ENCODE results near the gene PCSK6.
A peak's percentile ranks its signal among the peaks of the same experiment; 100 is the strongest.

PCSK6 gene

GRCh38 chr15:101522621-101523559, 33.4 kb upstream of the PCSK6 start:
- DNase-seq: no peak

GRCh38 chr15:101522091-101522490, 32.6 kb upstream of the PCSK6 start:
- no peak for DNase-seq

GRCh38 chr15:101521591-101521990, 32.1 kb upstream of the PCSK6 start:
- DNase-seq: no peak

- DNase-seq: no peak
Observed at GRCh38 chr15:101521069-101521468, 31.6 kb upstream of the PCSK6 start.

GRCh38 chr15:101520395-101520794, 30.9 kb upstream of the PCSK6 start:
- DNase-seq: no peak

- DNase-seq: no peak
Observed at GRCh38 chr15:101517504-101517903, 28.0 kb upstream of the PCSK6 start.

GRCh38 chr15:101514318-101514717, 24.8 kb upstream of the PCSK6 start:
- DNase-seq: no peak

- no peak for DNase-seq
Observed at GRCh38 chr15:101511717-101512116, 22.2 kb upstream of the PCSK6 start.

- DNase-seq: no peak
Observed at GRCh38 chr15:101510212-101511197, 21.0 kb upstream of the PCSK6 start.

GRCh38 chr15:101509279-101509678, 19.8 kb upstream of the PCSK6 start:
- no peak for DNase-seq

GRCh38 chr15:101506491-101506890, 17.0 kb upstream of the PCSK6 start:
- no peak for DNase-seq

GRCh38 chr15:101505610-101506337, 16.3 kb upstream of the PCSK6 start:
- DNase-seq: no peak

- no peak for DNase-seq
Observed at GRCh38 chr15:101504866-101505609, 15.5 kb upstream of the PCSK6 start.

GRCh38 chr15:101504373-101504772, 14.9 kb upstream of the PCSK6 start:
- DNase-seq: no peak

GRCh38 chr15:101503296-101503599, 13.7 kb upstream of the PCSK6 start:
- no peak for DNase-seq

- no peak for DNase-seq
Observed at GRCh38 chr15:101502572-101503295, 13.2 kb upstream of the PCSK6 start.

GRCh38 chr15:101501703-101502373, 12.3 kb upstream of the PCSK6 start:
- DNase-seq: no peak

GRCh38 chr15:101500865-101501551, 11.5 kb upstream of the PCSK6 start:
- no peak for DNase-seq

GRCh38 chr15:101499863-101500713, 10.6 kb upstream of the PCSK6 start:
- peak; percentile 68 for DNase-seq
